HEK293T (cell line): ENCODE measurements around the gene SPIRE2.
"Not testable (repeated sequence)": the region's sequence is repeated elsewhere in the genome, so short reads cannot be mapped to it uniquely, and the experiment has no call there.

Experiments used
- ARNT ChIP-seq: fragments of 450-650 bp; IDR thresholded peaks from 2 replicates; pipeline ENCODE4 v1.6.1; 2017; ENCODE audit warnings: mild to moderate bottlenecking
- BHLHE40 ChIP-seq: fragments of 450-650 bp; IDR thresholded peaks from 2 replicates; pipeline ENCODE4 v1.6.1; 2016; ENCODE audit warnings: mild to moderate bottlenecking, moderate library complexity, borderline replicate concordance
- CTBP1 ChIP-seq: fragments of 450-650 bp; IDR thresholded peaks from 2 replicates; pipeline ENCODE4 v1.6.1; 2016; ENCODE audit warnings: borderline replicate concordance
- FOXM1 ChIP-seq: fragments of 450-650 bp; IDR thresholded peaks from 2 replicates; pipeline ENCODE4 v1.6.1; 2017; ENCODE audit warnings: mild to moderate bottlenecking, borderline replicate concordance
- SUZ12 ChIP-seq: fragments of 450-650 bp; IDR thresholded peaks from 2 replicates; pipeline ENCODE4 v1.6.1; 2016; ENCODE audit warnings: mild to moderate bottlenecking
- TARDBP ChIP-seq: fragments of 450-650 bp; IDR thresholded peaks from 2 replicates; pipeline ENCODE4 v1.6.1; 2016

DNA sequence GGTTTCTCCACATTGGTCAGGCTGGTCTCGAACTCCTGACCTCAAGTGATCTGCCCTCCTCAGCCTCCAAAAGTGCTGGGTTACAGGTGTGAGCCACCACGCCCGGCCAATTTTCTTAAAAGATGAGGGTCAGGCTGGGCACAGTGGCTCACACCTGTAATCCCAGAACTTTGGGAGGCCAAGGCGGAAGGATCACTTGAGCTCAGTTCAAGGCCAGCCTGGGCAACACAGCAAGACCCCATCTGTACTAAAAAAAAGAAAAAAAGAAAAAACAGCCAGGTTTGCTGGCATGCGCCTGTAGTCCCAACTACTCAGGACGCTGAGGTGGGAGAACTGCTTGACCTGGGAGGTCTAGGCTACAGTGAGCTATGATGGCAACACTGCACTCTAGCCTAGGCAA, 44.3 kb upstream of the SPIRE2 start:
- TF ChIP-seq TARDBP, SUZ12, CTBP1, FOXM1, BHLHE40, ARNT: not testable (repeated sequence)
